ENCODE measurements around the gene LAMP1. TPM values are rescaled to one million over a fixed set of nuclear protein-coding genes. Genes with fewer than 3 reads are reported as not detected.

Gene LAMP1
- total RNA-seq, 4 donors from 2014 or later, result 42.1 to 236 (median 191) TPM

- no peak for DNase-seq
- H3K36me3 ChIP-seq, result peaks cover 0 to 35% (median 0%) of the 10 kb centered on the region in 3 donors
- no peaks in the 10 kb centered on the region for H3K27me3 ChIP-seq
- H3K27ac ChIP-seq, result no peak overlapping the region
- H3K4me3 ChIP-seq, result no peak overlapping the region
- H3K4me1 ChIP-seq, result no peaks in the 10 kb centered on the region
- TF ChIP-seq CTCF (IDR thresholded peaks at IDR 0.05) (no peak), POLR2A (IDR thresholded peaks at IDR 0.05) (no peak)
- no peaks in the 10 kb centered on the region for H3K9me3 ChIP-seq
Observed at GRCh38 chr13:113327391-113327765, 30.3 kb downstream of the LAMP1 start.

- DNase-seq, result no peak
Observed at GRCh38 chr13:113327766-113328471, 30.9 kb downstream of the LAMP1 start.

DNA sequence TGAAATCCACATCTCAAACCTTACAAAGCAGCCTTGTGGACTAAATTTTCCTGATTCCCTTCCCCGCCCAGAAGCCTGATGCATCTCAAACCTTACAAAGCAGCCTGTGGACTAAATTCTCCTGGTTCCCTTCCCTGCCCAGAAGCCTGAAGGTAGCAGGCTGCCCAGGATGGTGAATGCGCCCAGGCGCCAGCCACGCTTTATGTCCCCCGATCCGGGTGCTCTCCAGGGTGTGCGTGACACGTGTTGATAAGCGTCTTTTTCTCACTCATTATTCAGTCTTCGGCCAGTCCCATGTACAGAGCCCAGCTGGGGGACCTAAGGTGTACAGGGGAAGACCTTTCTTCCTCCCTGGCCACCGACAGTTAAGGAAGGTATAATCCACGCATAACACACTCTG is 31.8 kb downstream of the LAMP1 start:
- Histone ChIP-seq H3K36me3 (peaks cover 0 to 22% (median 0%) of the 10 kb centered on the region in 3 donors), H3K27ac (no peak overlapping the region), H3K4me3 (no peak overlapping the region), H3K27me3 (no peaks in the 10 kb centered on the region), H3K4me1 (no peaks in the 10 kb centered on the region), H3K9me3 (no peaks in the 10 kb centered on the region)
- TF ChIP-seq POLR2A (IDR thresholded peaks at IDR 0.05) (no peak), CTCF (IDR thresholded peaks at IDR 0.05) (no peak)
- no peak for DNase-seq

More at GRCh38 chr13:113327766-113328471, 30.9 kb downstream of the LAMP1 start:
- H3K27ac ChIP-seq, result no peak overlapping the region
- no peaks in the 10 kb centered on the region for H3K4me1 ChIP-seq
- H3K4me3 ChIP-seq, result no peak overlapping the region
- no peaks in the 10 kb centered on the region for H3K9me3 ChIP-seq
- no peaks in the 10 kb centered on the region for H3K27me3 ChIP-seq
- H3K36me3 ChIP-seq, result peaks cover 0 to 30% (median 0%) of the 10 kb centered on the region in 3 donors
- TF ChIP-seq POLR2A (IDR thresholded peaks at IDR 0.05), result no peak
- no peak for TF ChIP-seq CTCF (IDR thresholded peaks at IDR 0.05)

DNA sequence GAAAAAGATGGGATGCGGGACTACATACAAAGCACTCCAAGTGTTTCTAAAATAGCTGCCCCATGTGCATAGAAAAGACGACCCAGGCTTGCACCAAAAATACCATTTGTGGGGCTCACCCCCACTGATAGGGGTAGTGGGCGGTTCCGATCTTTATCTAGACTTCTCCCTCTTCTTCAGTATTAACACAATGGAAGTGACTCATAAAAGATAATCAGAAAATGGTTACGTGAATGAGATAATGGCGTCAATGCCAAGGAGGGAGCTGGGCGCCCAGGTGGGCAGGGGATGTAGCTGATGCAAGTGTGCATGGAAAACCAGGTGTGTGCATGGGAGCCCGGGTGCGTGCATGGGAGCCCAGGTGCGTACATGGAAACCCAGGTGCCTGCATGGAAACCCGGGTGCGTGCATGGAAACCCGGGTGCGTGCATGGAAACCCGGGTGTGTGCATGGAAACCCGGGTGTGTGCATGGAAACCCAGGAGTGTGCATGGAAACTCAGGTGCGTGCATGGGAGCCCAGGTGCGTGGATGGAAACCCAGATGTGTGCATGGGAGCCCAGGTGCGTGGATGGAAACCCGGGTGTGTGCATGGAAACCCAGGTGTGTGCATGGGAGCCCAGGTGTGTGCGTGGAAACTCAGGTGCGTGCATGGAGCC is 32.7 kb downstream of the LAMP1 start:
- Histone ChIP-seq H3K27ac (no peak overlapping the region), H3K9me3 (no peaks in the 10 kb centered on the region), H3K4me3 (no peak overlapping the region), H3K4me1 (no peaks in the 10 kb centered on the region), H3K36me3 (peaks cover 0 to 14% (median 0%) of the 10 kb centered on the region in 3 donors), H3K27me3 (no peaks in the 10 kb centered on the region)
- DNase-seq, result no peak
- TF ChIP-seq POLR2A (IDR thresholded peaks at IDR 0.05) (no peak), CTCF (IDR thresholded peaks at IDR 0.05) (no peak)

- Histone ChIP-seq H3K36me3 (peaks cover 0 to 4% (median 0%) of the 10 kb centered on the region in 3 donors), H3K9me3 (no peaks in the 10 kb centered on the region), H3K27ac (no peak overlapping the region), H3K4me1 (no peaks in the 10 kb centered on the region), H3K27me3 (no peaks in the 10 kb centered on the region), H3K4me3 (no peak overlapping the region)
- no peak for DNase-seq
- no peak for TF ChIP-seq POLR2A (IDR thresholded peaks at IDR 0.05)
- TF ChIP-seq CTCF (IDR thresholded peaks at IDR 0.05), result no peak
Observed at GRCh38 chr13:113332615-113333014, 35.6 kb downstream of the LAMP1 start.

All from Peyer's patch (tissue), 4 donors.